ENCODE measurements around the gene CDK14.

The CDK14 gene

GRCh38 chr7:90939666-90940065, 343.5 kb downstream of the CDK14 start:
- FAIRE-seq (no peak), DNase-seq (ENCODE audit: low spot score) (no peak)

GRCh38 chr7:90944021-90944420, 347.9 kb downstream of the CDK14 start:
- FAIRE-seq (no peak), DNase-seq (ENCODE audit: low spot score) (no peak)

GRCh38 chr7:90945104-90945787, 349.1 kb downstream of the CDK14 start:
- FAIRE-seq = no peak

GRCh38 chr7:90946730-90947501, 350.8 kb downstream of the CDK14 start:
- DNase-seq (ENCODE audit: low spot score) = no peak
- FAIRE-seq = no peak

More at GRCh38 chr7:90945104-90945787, 349.1 kb downstream of the CDK14 start:
- no peak for DNase-seq (ENCODE audit: low spot score)

- DNase-seq (ENCODE audit: low spot score) (no peak), FAIRE-seq (no peak)
These were observed 352.0 kb downstream of the CDK14 start for GRCh38 chr7:90948085-90948484.

GRCh38 chr7:90951229-90951628, 355.1 kb downstream of the CDK14 start:
- DNase-seq (ENCODE audit: low spot score) = no peak

GRCh38 chr7:90951986-90952954, 356.1 kb downstream of the CDK14 start:
- FAIRE-seq = no peak

More at GRCh38 chr7:90951229-90951628, 355.1 kb downstream of the CDK14 start:
- no peak for FAIRE-seq

GRCh38 chr7:90955641-90956207, 359.6 kb downstream of the CDK14 start:
- DNase-seq (ENCODE audit: low spot score) (no peak), FAIRE-seq (no peak)

More at GRCh38 chr7:90951986-90952954, 356.1 kb downstream of the CDK14 start:
- DNase-seq (ENCODE audit: low spot score) = no peak

GRCh38 chr7:90957883-90958282, 361.8 kb downstream of the CDK14 start:
- FAIRE-seq (no peak), DNase-seq (ENCODE audit: low spot score) (no peak)

- FAIRE-seq (no peak), DNase-seq (ENCODE audit: low spot score) (no peak)
These were observed 362.5 kb downstream of the CDK14 start for GRCh38 chr7:90958647-90959046.

GRCh38 chr7:90961037-90961725, 365.1 kb downstream of the CDK14 start:
- peak; percentile 43 for FAIRE-seq
- DNase-seq (ENCODE audit: low spot score) = no peak

GRCh38 chr7:90965211-90965610, 369.1 kb downstream of the CDK14 start:
- no peak for FAIRE-seq
- DNase-seq (ENCODE audit: low spot score) = no peak

GRCh38 chr7:90966346-90966745, 370.2 kb downstream of the CDK14 start:
- DNase-seq (ENCODE audit: low spot score) = no peak
- no peak for FAIRE-seq

- DNase-seq (ENCODE audit: low spot score) (no peak), FAIRE-seq (no peak)
These were observed 372.8 kb downstream of the CDK14 start for GRCh38 chr7:90968871-90969270.

- DNase-seq (ENCODE audit: low spot score) (no peak), FAIRE-seq (no peak)
These were observed 376.9 kb downstream of the CDK14 start for GRCh38 chr7:90972906-90973550.

GRCh38 chr7:90977056-90977455, 380.9 kb downstream of the CDK14 start:
- DNase-seq (ENCODE audit: low spot score) (no peak), FAIRE-seq (no peak)

- DNase-seq (ENCODE audit: low spot score) = no peak
- FAIRE-seq = no peak
These were observed 384.4 kb downstream of the CDK14 start for GRCh38 chr7:90980545-90980944.

- no peak for DNase-seq (ENCODE audit: low spot score)
- FAIRE-seq = no peak
These were observed 386.1 kb downstream of the CDK14 start for GRCh38 chr7:90982228-90982627.

- FAIRE-seq (no peak), DNase-seq (ENCODE audit: low spot score) (no peak)
These were observed 388.6 kb downstream of the CDK14 start for GRCh38 chr7:90984692-90985091.

- no peak for DNase-seq (ENCODE audit: low spot score)
- FAIRE-seq = no peak
These were observed 392.4 kb downstream of the CDK14 start for GRCh38 chr7:90988516-90988915.

Measured in RCC 7860 (cell line).